Measurements from ENCODE around the gene AOC3. TPM values are rescaled to one million over a fixed set of nuclear protein-coding genes. Genes with fewer than 3 reads are reported as not detected.

Gene AOC3
- total and polyA plus RNA-seq, 2 of the 13 experiments (the other 11 are each of a cell fraction or from before 2014, with no cell fraction given), result 8.7 to 51.7 TPM

DNA sequence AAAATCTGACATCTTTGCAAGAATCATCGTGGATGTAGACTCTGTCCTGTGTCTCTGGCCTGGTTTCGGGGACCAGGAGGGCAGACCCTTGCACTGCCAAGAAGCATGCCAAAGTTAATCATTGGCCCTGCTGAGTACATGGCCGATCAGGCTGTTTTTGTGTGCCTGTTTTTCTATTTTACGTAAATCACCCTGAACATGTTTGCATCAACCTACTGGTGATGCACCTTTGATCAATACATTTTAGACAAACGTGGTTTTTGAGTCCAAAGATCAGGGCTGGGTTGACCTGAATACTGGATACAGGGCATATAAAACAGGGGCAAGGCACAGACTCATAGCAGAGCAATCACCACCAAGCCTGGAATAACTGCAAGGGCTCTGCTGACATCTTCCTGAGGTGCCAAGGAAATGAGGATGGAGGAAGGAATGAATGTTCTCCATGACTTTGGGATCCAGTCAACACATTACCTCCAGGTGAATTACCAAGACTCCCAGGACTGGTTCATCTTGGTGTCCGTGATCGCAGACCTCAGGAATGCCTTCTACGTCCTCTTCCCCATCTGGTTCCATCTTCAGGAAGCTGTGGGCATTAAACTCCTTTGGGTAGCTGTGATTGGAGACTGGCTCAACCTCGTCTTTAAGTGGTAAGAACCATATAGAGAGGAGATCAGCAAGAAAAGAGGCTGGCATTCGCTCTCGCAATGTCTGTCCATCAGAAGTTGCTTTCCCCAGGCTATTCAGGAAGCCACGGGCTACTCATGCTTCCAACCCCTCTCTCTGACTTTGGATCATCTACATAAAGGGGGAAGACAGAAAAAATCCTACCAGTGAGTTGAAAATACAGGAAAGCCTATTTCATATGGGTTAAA lies 49.7 kb downstream of the AOC3 start, which contains the start of gene G6PC1 (continued):
- TF ChIP-seq NR2C2 (CRISPR knock-in tag; IDR thresholded peaks at IDR 0.05; ENCODE audit: borderline replicate concordance) (peak; percentile 58; the same call in 1 of the 2 replicates), DNMT1 (CRISPR knock-in tag; IDR thresholded peaks at IDR 0.05) (no peak), SSRP1 (CRISPR knock-in tag; IDR thresholded peaks at IDR 0.05) (no peak), PRPF4 (IDR thresholded peaks at IDR 0.05; ENCODE audit: low read depth, low read length, poor library complexity, severe bottlenecking) (no peak), NR2F2 (IDR thresholded peaks at IDR 0.05; ENCODE audit: borderline replicate concordance, low read depth) (peak; percentile 72; the same call in 1 of the 2 replicates), ZNF605 (CRISPR knock-in tag; IDR thresholded peaks at IDR 0.05) (peak; percentile 74), ZNF430 (CRISPR knock-in tag; IDR thresholded peaks at IDR 0.05) (peak; percentile 84), NFIB (CRISPR knock-in tag; IDR thresholded peaks at IDR 0.05; ENCODE audit: borderline replicate concordance) (0 out of 2 replicates have a peak, but pooled peaks have one; percentile 20), SAP130 (CRISPR knock-in tag; IDR thresholded peaks at IDR 0.05; ENCODE audit: low read depth) (peak; percentile 93), ZBTB38 (CRISPR knock-in tag; IDR thresholded peaks at IDR 0.05) (peak; percentile 60; the same call in 1 of the 2 replicates), PHF21A (CRISPR knock-in tag; IDR thresholded peaks at IDR 0.05) (peak; percentile 86), DPF2 (CRISPR knock-in tag; IDR thresholded peaks at IDR 0.05; ENCODE audit: borderline replicate concordance, low read depth) (peak; percentile 78), JUN (CRISPR knock-in tag; IDR thresholded peaks at IDR 0.05) (peak; percentile 85), ZMYM4 (CRISPR knock-in tag; IDR thresholded peaks at IDR 0.05) (peak; percentile 41), KDM2A (CRISPR knock-in tag; IDR thresholded peaks at IDR 0.05; ENCODE audit: borderline replicate concordance, low read depth) (no peak), HMG20A (CRISPR knock-in tag; IDR thresholded peaks at IDR 0.05; ENCODE audit: borderline replicate concordance) (peak; percentile 84; the same call in 1 of the 2 replicates), ZNF337 (CRISPR knock-in tag; IDR thresholded peaks at IDR 0.05; ENCODE audit: borderline replicate concordance, low read depth) (0 out of 2 replicates have a peak, but pooled peaks have one; percentile 39), ZNF451 (CRISPR knock-in tag; IDR thresholded peaks at IDR 0.05) (no peak), ATM (IDR thresholded peaks at IDR 0.05; ENCODE audit: borderline replicate concordance) (no peak), CENPT (CRISPR knock-in tag; IDR thresholded peaks at IDR 0.05; ENCODE audit: low read depth) (no peak)
- TF ChIP-seq, protein P1, sequence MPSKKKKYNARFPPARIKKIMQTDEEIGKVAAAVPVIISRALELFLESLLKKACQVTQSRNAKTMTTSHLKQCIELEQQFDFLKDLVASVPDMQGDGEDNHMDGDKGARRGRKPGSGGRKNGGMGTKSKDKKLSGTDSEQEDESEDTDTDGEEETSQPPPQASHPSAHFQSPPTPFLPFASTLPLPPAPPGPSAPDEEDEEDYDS (CRISPR knock-in tag; IDR thresholded peaks at IDR 0.05), result peak; percentile 96
- TF ChIP-seq, protein P2, sequence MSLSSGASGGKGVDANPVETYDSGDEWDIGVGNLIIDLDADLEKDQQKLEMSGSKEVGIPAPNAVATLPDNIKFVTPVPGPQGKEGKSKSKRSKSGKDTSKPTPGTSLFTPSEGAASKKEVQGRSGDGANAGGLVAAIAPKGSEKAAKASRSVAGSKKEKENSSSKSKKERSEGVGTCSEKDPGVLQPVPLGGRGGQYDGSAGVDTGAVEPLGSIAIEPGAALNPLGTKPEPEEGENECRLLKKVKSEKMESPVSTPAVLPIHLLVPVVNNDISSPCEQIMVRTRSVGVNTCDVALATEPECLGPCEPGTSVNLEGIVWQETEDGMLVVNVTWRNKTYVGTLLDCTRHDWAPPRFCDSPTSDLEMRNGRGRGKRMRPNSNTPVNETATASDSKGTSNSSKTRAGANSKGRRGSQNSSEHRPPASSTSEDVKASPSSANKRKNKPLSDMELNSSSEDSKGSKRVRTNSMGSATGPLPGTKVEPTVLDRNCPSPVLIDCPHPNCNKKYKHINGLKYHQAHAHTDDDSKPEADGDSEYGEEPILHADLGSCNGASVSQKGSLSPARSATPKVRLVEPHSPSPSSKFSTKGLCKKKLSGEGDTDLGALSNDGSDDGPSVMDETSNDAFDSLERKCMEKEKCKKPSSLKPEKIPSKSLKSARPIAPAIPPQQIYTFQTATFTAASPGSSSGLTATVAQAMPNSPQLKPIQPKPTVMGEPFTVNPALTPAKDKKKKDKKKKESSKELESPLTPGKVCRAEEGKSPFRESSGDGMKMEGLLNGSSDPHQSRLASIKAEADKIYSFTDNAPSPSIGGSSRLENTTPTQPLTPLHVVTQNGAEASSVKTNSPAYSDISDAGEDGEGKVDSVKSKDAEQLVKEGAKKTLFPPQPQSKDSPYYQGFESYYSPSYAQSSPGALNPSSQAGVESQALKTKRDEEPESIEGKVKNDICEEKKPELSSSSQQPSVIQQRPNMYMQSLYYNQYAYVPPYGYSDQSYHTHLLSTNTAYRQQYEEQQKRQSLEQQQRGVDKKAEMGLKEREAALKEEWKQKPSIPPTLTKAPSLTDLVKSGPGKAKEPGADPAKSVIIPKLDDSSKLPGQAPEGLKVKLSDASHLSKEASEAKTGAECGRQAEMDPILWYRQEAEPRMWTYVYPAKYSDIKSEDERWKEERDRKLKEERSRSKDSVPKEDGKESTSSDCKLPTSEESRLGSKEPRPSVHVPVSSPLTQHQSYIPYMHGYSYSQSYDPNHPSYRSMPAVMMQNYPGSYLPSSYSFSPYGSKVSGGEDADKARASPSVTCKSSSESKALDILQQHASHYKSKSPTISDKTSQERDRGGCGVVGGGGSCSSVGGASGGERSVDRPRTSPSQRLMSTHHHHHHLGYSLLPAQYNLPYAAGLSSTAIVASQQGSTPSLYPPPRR (CRISPR knock-in tag; IDR thresholded peaks at IDR 0.05; ENCODE audit: borderline replicate concordance), result peak; percentile 76; the same call in 1 of the 2 replicates

Data from HepG2 (cell line).